BJ (cell line): ENCODE results near the gene ROR2. TPM values are rescaled to one million over a fixed set of nuclear protein-coding genes. Genes with fewer than 3 reads are reported as not detected.

Experiments used
- CTCF ChIA-PET: fragments of 350-600 bp; formaldehyde crosslinking; extraction: SDS; loops from one replicate; lab custom pipeline; 2021; ENCODE audit warnings: antibody characterized with exemption, inconsistent platforms; lab: Yijun Ruan, JAX
- POLR2A ChIA-PET: fragments of 300-600 bp; sonication (Branson Sonifier 250); formaldehyde crosslinking; extraction: SDS; loops from one replicate; lab custom pipeline; 2021; ENCODE audit warnings: antibody characterized with exemption; lab: Charles Lee
- DNase-seq: peaks from one replicate; pipeline ENCODE4 v3.0.0-alpha.2; 2011; ENCODE audit warnings: low read depth
- H3K27me3 ChIP-seq: 2 replicates; pipeline ENCODE4 v1.6.0; 2011; ENCODE audit warnings: low read length; ENCODE audit not compliant: control insufficient read depth, insufficient read depth
- H3K36me3 ChIP-seq: 2 replicates; pipeline ENCODE4 v1.5.1; 2011; ENCODE audit warnings: low read length; ENCODE audit not compliant: control insufficient read depth, insufficient read depth
- H3K4me3 ChIP-seq: 2 replicates; pipeline ENCODE4 v1.5.1; 2011; ENCODE audit warnings: low read depth, mild to moderate bottlenecking, control low read depth, low read length
- polyA minus RNA-seq: library from RNA; depleted of rRNA, polyadenylated mRNA; stranded (reverse); fragments of >200 nt; gene quantifications from 2 replicates; pipeline ENCODE4 v1.2.3, GENCODE V29; 2011; rRNA and poly(A)+ RNA removed
- polyA plus RNA-seq: library from polyadenylated mRNA; depleted of rRNA; stranded (reverse); fragments of >200 nt; gene quantifications from 2 replicates; pipeline ENCODE4 v1.2.3, GENCODE V29; 2011; rRNA removed
- TF ChIP-seq, protein P1 (sequence below): IDR thresholded peaks from 2 replicates; pipeline ENCODE4 v1.5.1; 2011; ENCODE audit warnings: low read depth, mild to moderate bottlenecking, control low read depth, inconsistent platforms, low read length, moderate library complexity; ENCODE audit not compliant: insufficient read depth

Gene ROR2
- polyA plus RNA-seq (0.59 and 1.1 TPM in 2 replicates), polyA minus RNA-seq (0.90 and 1.4 TPM in 2 replicates)

DNA sequence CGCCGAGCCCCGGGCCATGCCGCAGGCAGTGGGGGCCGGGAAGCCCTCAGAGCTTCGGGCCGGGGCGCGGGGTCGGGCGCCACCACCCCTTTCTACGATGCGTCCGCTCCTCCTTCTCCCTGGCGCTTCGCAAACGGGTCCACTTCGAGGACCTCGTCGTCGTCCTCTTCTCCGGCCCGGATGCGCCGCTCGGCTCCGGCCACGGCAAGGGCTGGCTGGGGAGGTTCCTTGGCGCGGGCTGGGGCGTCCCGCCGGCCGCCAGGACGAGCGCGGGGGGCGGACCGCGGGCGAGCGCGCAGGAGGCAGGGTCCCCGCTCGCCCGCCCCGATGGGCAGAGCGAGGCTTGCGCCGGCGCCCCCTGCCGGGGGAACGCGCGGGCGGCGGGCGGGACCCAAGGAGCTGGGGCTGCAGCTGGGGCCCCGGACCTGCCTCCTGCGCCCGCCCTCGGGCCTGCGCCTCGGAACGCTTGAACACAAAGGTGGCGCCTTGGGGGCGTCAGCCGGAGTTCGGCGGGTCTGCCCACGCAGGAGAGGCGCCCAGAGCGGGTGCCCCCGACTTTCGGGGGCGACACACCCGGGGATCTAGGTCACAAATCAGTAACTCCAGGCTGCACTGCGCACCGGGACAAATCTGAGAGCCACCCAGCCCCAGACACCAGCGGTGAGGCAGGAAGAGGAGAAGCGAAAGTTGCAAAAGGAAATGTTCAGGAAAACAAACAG is at the start of gene ROR2:
Gene ROR2, minus strand, starts transcription at position 283 of the 719 bp plus-strand sequence.
- H3K27me3 ChIP-seq, result peaks cover 17% of the 10 kb centered on the region
- ChIA-PET CTCF (interaction anchor here (0.6 to 7.5 kb wide), 23 partner anchors 11 to 449 kb away, joined by 3 to 51 read pairs (median 3); no protein-coding TSS in a partner anchor), POLR2A (no interaction called here)
- DNase-seq, result no peak
- H3K4me3 ChIP-seq, result peak within 1 kb of the TSS; percentile 49
- TF ChIP-seq, protein P1, sequence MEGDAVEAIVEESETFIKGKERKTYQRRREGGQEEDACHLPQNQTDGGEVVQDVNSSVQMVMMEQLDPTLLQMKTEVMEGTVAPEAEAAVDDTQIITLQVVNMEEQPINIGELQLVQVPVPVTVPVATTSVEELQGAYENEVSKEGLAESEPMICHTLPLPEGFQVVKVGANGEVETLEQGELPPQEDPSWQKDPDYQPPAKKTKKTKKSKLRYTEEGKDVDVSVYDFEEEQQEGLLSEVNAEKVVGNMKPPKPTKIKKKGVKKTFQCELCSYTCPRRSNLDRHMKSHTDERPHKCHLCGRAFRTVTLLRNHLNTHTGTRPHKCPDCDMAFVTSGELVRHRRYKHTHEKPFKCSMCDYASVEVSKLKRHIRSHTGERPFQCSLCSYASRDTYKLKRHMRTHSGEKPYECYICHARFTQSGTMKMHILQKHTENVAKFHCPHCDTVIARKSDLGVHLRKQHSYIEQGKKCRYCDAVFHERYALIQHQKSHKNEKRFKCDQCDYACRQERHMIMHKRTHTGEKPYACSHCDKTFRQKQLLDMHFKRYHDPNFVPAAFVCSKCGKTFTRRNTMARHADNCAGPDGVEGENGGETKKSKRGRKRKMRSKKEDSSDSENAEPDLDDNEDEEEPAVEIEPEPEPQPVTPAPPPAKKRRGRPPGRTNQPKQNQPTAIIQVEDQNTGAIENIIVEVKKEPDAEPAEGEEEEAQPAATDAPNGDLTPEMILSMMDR, result no peak; the same call in 1 of the 2 replicates
- H3K36me3 ChIP-seq, result no peaks in the 10 kb centered on the region

DNA sequence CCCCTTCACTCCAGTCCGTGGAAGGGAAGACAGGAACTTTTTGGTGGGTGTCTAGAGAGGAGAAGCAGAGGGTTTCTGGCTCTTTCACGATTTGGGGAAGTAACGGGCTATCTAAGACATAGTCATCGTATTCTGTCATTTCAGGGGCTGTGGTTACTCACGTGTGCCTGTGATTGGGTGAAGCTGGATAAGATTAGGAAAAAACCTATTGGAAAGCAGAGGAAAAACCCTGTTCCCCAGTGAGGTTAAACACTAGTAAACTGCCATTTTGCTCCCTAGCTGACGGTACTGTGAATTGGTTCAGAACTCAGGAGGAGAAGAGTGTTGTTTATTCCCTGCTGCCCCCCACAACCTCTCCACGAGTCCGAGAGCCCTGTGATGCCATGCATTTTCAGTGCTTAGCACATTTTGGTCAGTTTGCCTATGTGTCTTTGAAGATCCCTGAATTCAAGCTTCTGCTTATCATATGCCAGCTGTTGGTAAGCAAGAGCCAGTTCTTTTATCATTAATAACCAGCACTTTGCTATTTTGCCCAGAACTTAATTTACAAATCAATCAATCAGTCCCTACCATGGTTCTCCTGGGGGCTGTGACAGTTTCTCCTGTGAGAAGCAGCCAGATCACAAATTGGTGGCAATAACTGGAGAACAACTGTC is 45.1 kb upstream of the ROR2 start:
- Histone ChIP-seq H3K27me3 (no peaks in the 10 kb centered on the region), H3K36me3 (no peaks in the 10 kb centered on the region), H3K4me3 (no peak overlapping the region)
- POLR2A ChIA-PET, result no interaction called here
- DNase-seq, result no peak
- TF ChIP-seq, protein P1, result no peak
- CTCF ChIA-PET, result no interaction called here

DNA sequence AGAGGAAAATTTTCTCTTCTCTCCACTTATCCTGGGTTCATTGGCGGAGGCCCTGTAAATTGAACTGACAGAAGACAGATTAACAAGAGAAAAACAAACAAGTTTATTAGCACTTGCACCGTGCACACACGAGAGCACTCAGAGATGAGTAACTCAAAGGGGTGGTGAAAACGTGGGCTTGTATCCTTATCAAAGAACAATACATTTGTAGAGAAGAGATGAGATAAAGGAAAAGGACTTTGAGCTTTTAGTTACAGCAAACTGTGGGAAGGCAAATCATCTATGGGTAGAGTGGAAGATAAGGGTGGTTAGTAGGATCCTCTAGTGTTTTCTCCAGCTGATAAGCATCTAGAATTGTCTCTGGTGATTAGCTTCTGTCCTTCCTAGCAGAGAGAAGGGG is 44.4 kb upstream of the ROR2 start:
- TF ChIP-seq, protein P1, result no peak
- Histone ChIP-seq H3K4me3 (no peak overlapping the region), H3K27me3 (no peaks in the 10 kb centered on the region), H3K36me3 (no peaks in the 10 kb centered on the region)
- ChIA-PET CTCF (no interaction called here), POLR2A (no interaction called here)
- DNase-seq, result no peak

DNA sequence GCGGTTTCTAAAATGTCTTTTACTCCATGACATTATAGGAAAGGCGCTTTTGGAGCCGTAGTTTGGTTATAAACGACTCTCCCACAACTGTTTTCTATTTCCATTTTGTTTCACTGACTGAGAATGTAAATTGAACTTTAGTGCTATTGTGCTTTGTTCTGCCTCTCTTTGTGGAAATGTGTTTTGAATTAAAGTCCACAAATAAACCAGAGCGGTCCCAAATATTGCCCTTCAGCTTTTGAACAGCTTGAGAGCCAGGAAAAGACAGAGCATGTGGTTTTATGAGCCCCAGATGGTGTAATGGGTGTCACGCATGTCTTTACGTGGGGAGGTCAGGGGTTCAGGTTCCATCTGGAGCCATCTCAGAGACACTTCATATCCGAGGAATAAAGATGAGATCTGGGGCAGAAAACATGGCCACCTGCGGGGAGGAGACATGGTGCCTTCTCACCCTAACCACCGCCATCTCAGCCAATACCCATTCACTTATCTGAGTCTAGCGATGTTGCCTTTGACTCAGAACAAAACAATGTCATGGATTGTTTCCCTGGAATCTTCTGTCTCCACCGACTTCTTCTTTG is 42.5 kb upstream of the ROR2 start:
- Histone ChIP-seq H3K36me3 (no peaks in the 10 kb centered on the region), H3K4me3 (peak overlapping the region; percentile 31; the same call in 1 of the 2 replicates), H3K27me3 (no peaks in the 10 kb centered on the region)
- TF ChIP-seq, protein P1, result no peak
- DNase-seq, result peak; percentile 97
- ChIA-PET POLR2A (interaction anchor here (0.6 kb wide), 1 partner anchor 46 kb away, joined by 3 read pairs; no protein-coding TSS in a partner anchor), CTCF (interaction anchor here (0.7 to 3.2 kb wide), 3 partner anchors 14 to 43 kb away, joined by 3 to 21 read pairs (median 7); no protein-coding TSS in a partner anchor)
